22Rv1 (cell line): ENCODE data around the gene KIAA0513.

Experiments used
- H3K27ac ChIP-seq: fragments of 450-650 bp; 2 replicates; pipeline ENCODE4 v1.5.1; 2017
- ZFX ChIP-seq: fragments of 450-650 bp; IDR thresholded peaks from 2 replicates; pipeline ENCODE4 v1.6.1; 2017; ENCODE audit warnings: antibody characterized with exemption, borderline replicate concordance
- TF ChIP-seq, protein P1 (sequence below): fragments of 450-650 bp; IDR thresholded peaks from 2 replicates; pipeline ENCODE4 v1.5.1; 2017; ENCODE audit warnings: mild to moderate bottlenecking

The KIAA0513 gene

DNA sequence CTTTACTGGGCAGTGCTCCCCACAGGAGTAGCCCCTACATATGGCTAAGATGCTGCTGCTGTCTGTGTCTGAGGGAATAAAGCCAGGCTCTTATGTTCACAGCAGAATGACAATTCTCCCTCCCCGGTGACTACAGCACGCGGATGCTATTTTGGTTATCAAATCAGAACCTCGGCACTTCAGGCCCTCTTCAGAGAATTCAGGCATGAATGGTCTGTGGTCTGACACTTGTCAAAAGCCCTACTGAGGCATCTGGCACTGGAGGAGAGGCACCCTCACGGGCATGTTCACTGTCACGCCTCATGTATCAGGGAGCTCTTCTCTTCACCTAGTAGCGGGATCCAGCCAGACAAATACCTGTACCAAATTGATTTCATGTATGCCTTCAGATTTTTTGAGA lies 30.4 kb downstream of the KIAA0513 start:
- TF ChIP-seq ZFX: no peak
- TF ChIP-seq, protein P1, sequence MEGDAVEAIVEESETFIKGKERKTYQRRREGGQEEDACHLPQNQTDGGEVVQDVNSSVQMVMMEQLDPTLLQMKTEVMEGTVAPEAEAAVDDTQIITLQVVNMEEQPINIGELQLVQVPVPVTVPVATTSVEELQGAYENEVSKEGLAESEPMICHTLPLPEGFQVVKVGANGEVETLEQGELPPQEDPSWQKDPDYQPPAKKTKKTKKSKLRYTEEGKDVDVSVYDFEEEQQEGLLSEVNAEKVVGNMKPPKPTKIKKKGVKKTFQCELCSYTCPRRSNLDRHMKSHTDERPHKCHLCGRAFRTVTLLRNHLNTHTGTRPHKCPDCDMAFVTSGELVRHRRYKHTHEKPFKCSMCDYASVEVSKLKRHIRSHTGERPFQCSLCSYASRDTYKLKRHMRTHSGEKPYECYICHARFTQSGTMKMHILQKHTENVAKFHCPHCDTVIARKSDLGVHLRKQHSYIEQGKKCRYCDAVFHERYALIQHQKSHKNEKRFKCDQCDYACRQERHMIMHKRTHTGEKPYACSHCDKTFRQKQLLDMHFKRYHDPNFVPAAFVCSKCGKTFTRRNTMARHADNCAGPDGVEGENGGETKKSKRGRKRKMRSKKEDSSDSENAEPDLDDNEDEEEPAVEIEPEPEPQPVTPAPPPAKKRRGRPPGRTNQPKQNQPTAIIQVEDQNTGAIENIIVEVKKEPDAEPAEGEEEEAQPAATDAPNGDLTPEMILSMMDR: no peak
- no peak overlapping the region for H3K27ac ChIP-seq

DNA sequence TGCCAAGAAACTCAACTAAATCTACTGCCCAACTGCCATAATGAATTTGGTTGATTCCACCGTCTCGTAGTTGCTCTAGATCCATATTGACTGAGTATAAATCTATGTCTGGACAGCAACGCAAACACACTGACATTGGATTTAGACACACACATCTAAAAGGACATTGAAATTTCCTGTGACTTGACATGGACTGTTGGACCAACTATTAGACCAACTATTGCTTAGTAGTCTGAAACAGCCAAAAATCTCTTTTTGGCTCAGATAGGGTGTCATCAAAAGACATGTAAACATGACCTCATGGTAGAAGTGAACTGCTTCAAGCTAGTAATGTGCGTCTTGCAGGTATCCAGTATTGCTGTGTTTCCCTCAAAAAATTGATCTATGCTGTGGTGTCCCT lies 31.3 kb downstream of the KIAA0513 start:
- no peak overlapping the region for H3K27ac ChIP-seq
- no peak for TF ChIP-seq ZFX
- TF ChIP-seq, protein P1: no peak

DNA sequence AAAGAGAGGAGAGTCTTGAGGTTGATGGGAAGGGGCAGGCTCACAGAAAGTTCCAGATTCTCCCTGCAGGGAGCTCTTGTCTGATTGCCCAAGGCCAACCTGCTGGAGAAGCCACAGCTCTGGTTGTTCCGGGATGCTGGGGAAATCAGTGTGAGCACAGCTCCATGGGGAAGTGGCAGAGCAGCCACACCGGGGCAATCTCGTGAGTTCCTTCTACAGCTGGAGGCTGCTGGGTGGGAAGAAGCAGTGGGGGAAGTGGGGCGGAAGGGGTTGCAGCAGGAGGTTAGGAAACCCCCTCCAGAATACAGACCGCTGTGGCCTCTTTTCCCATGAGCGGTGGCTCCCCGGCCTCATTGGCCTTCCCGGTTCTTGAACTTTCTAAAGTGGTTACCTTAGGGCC lies 34.0 kb downstream of the KIAA0513 start:
- no peak for TF ChIP-seq ZFX
- TF ChIP-seq, protein P1: no peak
- no peak overlapping the region for H3K27ac ChIP-seq

DNA sequence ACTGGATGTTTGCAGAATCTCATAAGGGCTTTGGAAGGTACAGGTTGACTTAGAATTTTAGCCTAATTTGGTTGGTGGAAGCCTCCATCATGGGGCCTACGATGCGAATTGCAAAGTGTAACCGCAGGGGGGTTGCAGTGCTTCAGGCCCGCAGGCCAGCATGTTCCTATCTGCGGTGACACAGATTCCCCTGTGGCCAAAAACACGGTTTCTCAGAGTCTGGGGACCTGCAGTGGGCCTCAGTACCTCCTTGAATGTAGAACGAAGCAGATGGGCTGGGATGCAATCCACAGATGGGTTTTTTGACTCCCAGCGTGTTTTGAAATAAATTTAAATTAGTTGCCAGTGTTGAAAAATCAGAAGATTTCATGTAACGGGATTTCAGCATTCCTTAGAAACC lies 34.7 kb downstream of the KIAA0513 start:
- no peak overlapping the region for H3K27ac ChIP-seq

DNA sequence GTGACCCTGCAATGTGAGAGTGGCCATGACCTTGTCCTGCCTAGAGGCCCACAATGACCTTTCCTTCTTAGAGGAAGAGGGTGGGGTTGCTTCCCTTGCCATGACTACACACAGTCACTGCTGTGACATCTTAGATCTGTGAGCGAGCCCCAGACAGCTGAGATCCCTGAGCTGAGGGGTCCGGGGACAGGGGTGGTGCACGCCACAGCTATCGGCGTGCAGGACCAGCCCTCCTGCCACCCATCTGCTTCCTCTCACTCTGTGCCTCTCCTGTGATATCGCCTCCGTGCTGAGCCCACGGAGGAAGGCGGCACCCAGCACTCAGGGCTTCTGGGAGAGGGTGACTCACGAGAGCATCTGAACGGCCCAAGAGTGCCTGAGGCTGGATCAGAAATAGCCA lies 35.2 kb downstream of the KIAA0513 start:
- TF ChIP-seq, protein P1: no peak
- TF ChIP-seq ZFX: no peak
- no peak overlapping the region for H3K27ac ChIP-seq

More for the DNA sequence above, 34.7 kb downstream of the KIAA0513 start:
- TF ChIP-seq ZFX: no peak
- TF ChIP-seq, protein P1: no peak

DNA sequence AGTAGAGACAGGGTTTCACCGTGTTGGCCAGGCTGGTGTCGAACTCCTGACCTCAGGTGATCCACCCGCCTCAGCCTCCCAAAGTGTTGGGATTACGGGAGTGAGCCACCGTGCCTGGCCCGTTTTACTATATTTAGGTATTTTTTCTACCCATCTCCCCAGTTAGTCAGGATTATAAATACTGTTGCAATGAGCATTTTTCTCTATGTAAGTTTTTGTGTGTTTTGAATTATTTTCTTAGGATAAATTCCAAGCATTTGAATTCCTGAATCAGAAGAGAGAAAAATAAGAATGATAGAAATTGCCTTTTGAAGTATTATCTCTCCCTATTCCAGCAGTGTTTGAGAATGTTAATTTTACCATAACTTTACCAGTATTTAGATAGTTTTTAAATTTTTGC lies 36.6 kb downstream of the KIAA0513 start:
- TF ChIP-seq, protein P1: no peak
- TF ChIP-seq ZFX: no peak

DNA sequence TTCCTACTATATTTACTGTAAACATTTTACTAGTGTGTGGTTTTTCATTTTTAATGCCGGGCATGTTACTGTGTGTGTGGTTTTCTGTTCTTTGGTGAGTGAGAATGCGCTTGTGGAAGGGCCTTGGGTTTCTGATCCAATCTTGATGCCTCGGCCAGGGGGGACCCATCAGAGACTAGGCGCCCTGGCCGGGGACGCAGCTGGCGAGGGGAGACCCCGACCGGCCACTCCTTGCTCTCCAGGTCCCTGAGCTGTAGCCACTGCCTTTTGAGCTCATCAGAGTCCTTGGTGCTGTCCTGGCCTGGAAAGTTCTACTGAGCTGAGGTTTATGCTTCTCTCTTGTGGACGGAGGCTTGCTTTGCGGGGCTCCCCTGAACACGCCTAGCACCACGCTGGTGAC lies 37.5 kb downstream of the KIAA0513 start:
- TF ChIP-seq, protein P1: no peak
- no peak for TF ChIP-seq ZFX
- no peak overlapping the region for H3K27ac ChIP-seq

More for the DNA sequence above, 36.6 kb downstream of the KIAA0513 start:
- no peak overlapping the region for H3K27ac ChIP-seq
